Measurements from ENCODE around the gene OGDH. TPM values are rescaled to one million over a fixed set of nuclear protein-coding genes. Genes with fewer than 3 reads are reported as not detected.
"Not testable (repeated sequence)": the region's sequence is repeated elsewhere in the genome, so short reads cannot be mapped to it uniquely, and the experiment has no call there.

OGDH gene
- polyA plus RNA-seq, 4 donors: 51.3 to 91.5 (median 88.8) TPM

GRCh38 chr7:44580945-44581878, 25.2 kb upstream of the OGDH start:
- no peak for DNase-seq (ENCODE audit: low read depth in 4 of 4, low spot score in 3 of 4)

- DNase-seq (ENCODE audit: low read depth in 4 of 4, low spot score in 3 of 4): peak; percentile 94 to 96 (median 95)
These were observed 24.4 kb upstream of the OGDH start, which contains the start of gene TMED4 for GRCh38 chr7:44581879-44582603. TMED4 (minus strand) TSS chr7:44582231; CDS start chr7:44582206, 25 bp downstream.

GRCh38 chr7:44583146-44583865, 23.1 kb upstream of the OGDH start:
- no peak for DNase-seq (ENCODE audit: low read depth in 4 of 4, low spot score in 3 of 4)

GRCh38 chr7:44587843-44588711, 18.4 kb upstream of the OGDH start:
- DNase-seq (ENCODE audit: low read depth in 4 of 4, low spot score in 3 of 4): no peak

- no peak for DNase-seq (ENCODE audit: low read depth in 4 of 4, low spot score in 3 of 4)
These were observed 15.5 kb upstream of the OGDH start for GRCh38 chr7:44590910-44591309.

- DNase-seq (ENCODE audit: low read depth in 4 of 4, low spot score in 3 of 4): no peak
These were observed 10.3 kb upstream of the OGDH start for GRCh38 chr7:44595934-44596635.

GRCh38 chr7:44597181-44597580, 9.2 kb upstream of the OGDH start:
- DNase-seq (ENCODE audit: low read depth in 4 of 4, low spot score in 3 of 4): not testable (repeated sequence)

- DNase-seq (ENCODE audit: low read depth in 4 of 4, low spot score in 3 of 4): no peak
These were observed 7.2 kb upstream of the OGDH start for GRCh38 chr7:44599222-44599621.

GRCh38 chr7:44602576-44602910, 3.9 kb upstream of the OGDH start:
- DNase-seq (ENCODE audit: low read depth in 4 of 4, low spot score in 3 of 4): no peak

- DNase-seq (ENCODE audit: low read depth in 4 of 4, low spot score in 3 of 4): no peak
These were observed 3.2 kb upstream of the OGDH start for GRCh38 chr7:44603193-44603592.

- no peak for DNase-seq (ENCODE audit: low read depth in 4 of 4, low spot score in 3 of 4)
These were observed 1.5 kb upstream of the OGDH start for GRCh38 chr7:44604941-44605340.

- no peak for DNase-seq (ENCODE audit: low read depth in 4 of 4, low spot score in 3 of 4)
These were observed 978 bp downstream of the OGDH start for GRCh38 chr7:44607141-44608068.

GRCh38 chr7:44608916-44609648, 2.7 kb downstream of the OGDH start:
- DNase-seq (ENCODE audit: low read depth in 4 of 4, low spot score in 3 of 4): no peak

- DNase-seq (ENCODE audit: low read depth in 4 of 4, low spot score in 3 of 4): no peak
These were observed 3.4 kb downstream of the OGDH start for GRCh38 chr7:44609829-44610228.

- DNase-seq (ENCODE audit: low read depth in 4 of 4, low spot score in 3 of 4): no peak
These were observed 8.8 kb downstream of the OGDH start for GRCh38 chr7:44615149-44615611.

- DNase-seq (ENCODE audit: low read depth in 4 of 4, low spot score in 3 of 4): no peak
These were observed 9.4 kb downstream of the OGDH start for GRCh38 chr7:44615793-44616192.

- DNase-seq (ENCODE audit: low read depth in 4 of 4, low spot score in 3 of 4): no peak
These were observed 10.1 kb downstream of the OGDH start for GRCh38 chr7:44616545-44616944.

Measured in left renal pelvis (tissue), 4 donors.